HUDEP-2 (cell line): ENCODE data around the gene MIPOL1.

Experiments used
- DNase-seq, 76 experiments: peaks; one replicate each; lab custom pipeline; 2025; ENCODE audit not compliant: unreplicated experiment in 76 of 76; lab: John Stamatoyannopoulos, UW

MIPOL1 gene

DNA sequence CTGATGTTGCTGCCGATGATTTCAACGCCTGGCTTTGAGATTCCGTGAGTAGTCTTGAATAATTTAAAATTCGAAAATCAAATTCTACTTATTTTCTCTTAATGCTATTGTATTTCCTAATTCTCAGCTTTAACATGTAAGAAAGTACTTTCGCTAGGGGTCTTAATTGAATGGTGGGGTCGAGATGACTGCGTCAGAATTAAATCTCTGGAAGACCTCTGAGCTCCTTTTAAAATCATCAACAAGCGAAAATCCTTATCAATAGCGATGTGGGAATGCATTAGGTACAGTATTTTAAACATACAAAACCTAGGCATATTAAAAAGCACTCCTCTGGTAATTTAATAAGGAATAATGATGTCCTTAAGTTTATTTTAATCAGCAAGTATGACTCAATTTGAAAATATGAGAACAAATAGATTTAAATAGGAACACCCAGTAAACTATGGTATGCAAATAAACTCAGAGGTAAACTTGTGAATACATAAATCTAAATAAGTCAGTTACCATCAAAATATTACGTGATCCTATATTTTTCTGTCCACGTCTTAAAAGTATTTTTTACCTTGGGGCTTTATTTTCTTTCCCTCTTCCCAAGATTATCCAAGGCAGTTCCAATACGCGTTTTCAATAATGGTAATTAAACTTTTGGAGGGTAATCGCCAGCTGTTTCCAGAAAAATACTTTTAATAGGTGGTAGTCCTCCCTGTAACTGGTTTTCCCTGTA lies 395.9 kb downstream of the MIPOL1 start:
- DNase-seq: no peak

GRCh38 chr14:37594238-37594970 lies 396.7 kb downstream of the MIPOL1 start:
- DNase-seq: peak in 70 of 76 experiments; percentile 1 to 81 (median 54)

DNA sequence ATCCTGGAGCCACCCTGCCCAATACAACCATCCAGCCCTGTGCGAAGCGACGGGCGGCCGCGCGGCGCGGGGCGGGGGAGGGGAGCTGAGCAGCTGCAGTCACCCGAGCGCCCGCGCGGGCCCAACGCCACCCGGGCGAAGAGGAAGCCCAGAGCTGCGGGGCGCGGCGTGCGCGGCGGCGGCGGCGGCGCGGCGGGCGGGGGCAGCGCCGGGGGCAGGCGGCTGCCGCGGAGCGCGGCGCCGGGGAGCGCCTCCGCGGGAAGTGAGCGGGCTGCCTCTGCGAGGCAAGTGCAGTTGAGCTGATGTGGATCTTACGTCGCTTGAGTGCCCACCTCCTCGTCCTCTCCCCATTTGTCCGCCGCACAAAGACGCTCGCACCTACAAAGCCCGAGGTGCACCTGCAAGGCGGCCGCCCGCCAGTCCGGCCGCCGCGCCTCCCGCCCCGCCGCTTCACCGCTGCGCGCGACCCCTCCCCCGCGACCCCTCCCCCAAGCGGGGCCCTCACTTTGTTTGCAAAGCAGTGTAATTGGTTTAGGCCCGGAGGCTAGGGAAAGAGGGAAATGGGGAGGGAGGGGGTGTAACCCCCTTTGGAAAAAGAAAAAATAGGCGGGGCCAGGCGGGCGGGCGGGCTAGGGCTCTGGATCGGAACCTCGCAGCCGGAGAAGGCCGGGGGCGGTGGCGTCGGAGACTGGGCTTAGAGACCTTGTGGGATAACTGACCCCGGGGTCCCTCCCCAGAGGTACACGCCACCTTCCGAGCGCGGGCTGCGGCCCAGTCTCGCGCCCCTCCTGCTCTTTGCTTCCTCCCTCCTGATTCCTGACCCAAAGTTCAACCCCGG lies 397.5 kb downstream of the MIPOL1 start, which contains the start of the genes FOXA1 and TTC6:
TSS of gene FOXA1 (minus strand) at position 279 of the 838 bp plus-strand sequence. CDS start at position 2, 277 bp downstream.
TSS of gene TTC6 (plus strand) at position 659 of the 838 bp plus-strand sequence. CDS start 26,436 bp downstream, outside the sequence.
- peak in 19 of 76 experiments; percentile 5 to 44 (median 19) for DNase-seq

GRCh38 chr14:37595809-37596621 lies 398.3 kb downstream of the MIPOL1 start:
- peak in 11 of 76 experiments; percentile 5 to 32 (median 16) for DNase-seq

DNA sequence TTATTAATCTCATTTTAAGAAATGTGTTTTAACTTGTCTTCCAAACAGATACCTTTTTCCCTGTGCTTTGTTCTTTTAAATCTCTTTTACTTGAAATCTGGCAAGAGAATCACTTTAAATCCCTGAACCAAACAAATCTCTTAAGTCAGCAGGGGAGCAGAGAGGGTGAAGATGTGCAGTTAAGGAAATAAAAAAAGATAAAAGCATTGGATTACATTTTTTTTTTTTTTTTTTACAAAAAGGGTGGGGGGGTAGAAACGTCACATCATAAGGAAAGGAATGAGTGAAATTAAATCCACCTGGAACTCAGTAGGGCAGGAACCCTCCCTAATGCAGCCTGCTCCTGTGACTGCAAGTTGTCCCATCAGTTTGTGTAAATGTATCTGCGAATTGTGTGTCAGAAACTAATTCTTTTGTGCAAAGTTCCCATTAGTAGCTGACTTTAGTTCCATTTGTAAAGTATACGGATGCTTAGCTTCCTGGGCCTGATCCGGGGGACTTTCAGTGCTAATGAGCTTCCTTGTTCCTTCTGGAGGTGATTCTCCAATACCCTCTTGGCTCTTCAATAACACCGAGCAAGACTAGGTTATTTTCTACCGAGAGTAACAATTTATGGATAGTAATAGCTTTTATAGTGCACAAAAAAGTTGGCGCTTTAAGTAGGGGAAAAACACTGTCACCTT lies 399.2 kb downstream of the MIPOL1 start:
- no peak for DNase-seq

GRCh38 chr14:37597538-37597913 lies 399.8 kb downstream of the MIPOL1 start:
- DNase-seq: no peak

GRCh38 chr14:37597914-37598746 lies 400.4 kb downstream of the MIPOL1 start:
- no peak for DNase-seq

DNA sequence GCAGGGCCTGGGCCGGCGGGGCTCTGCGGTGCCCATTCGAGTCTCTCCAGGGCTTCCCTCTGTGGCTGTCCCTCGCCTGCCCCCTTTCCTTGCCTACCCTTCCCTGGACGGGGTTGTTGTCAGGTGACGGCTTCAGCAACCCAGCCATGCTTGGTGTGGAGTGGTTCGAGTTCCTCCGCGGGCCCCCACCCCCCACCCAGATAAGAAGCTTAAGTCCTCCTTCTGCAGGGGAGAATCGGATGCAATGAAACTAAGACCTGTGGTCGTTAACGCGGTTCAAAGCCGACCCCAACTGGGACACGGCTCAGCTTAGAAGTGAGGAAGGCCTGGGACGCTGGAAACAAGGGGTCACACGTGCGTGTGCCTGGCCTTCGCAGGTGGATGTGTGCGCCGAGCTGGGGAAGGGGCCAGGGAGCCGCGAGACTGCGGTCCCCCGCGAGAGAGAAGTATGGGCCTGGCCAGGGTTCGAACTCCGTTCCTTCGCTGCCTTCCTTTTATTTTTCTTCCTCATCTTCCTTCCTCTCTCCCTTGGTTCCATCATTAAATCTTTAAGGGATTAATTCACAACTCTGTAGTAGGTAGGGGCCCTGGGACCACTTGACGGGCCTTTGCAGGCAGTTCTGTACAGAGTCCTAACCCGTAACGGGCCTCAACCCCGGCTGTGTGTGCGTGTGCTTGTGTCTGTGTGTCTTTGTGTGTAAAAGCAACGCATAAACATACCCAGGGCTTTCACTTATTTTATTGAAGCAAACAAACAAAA lies 401.2 kb downstream of the MIPOL1 start:
- DNase-seq: no peak

- DNase-seq: no peak
Observed at GRCh38 chr14:37599507-37600368, 402.0 kb downstream of the MIPOL1 start.

DNA sequence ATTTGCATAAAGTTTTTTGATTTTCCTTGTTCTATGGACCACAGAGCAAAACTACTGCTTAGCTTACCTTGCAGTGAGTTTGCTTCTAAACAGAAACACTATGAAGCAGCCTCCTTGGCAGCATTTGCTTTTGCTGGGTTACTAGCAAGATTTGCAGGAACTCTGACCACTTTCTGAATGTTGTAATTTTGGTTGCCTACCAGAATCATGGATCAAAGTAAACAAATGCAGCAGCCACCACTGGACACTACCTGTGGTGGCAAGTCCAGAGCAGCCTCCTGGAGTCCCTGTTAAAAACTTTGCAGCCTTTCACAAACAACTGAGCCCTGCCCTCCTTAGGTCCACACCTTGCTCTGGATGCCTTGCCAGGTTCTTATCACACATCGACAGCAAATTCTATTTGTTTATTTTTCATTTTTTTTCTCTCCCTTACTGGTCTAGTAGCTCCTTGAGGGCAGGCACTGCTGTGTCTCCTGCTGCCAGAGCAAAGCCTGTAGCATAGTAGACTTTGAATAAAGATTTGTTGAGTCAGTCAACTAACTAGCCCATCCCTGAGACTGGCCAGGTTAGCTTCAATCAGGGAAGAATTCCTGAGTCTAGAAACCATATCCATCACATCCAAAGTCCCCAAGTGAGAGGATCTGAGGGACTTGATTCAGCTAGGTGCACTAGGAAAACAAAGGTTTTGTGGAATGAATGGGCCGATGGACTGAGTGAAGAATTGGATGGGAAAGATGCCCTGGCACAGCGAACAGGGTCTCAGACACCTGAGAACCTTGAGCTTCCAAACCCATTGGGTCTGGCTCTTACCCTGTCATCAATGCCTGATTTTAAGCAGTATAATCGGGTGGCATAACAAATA lies 403.4 kb downstream of the MIPOL1 start:
- no peak for DNase-seq

DNA sequence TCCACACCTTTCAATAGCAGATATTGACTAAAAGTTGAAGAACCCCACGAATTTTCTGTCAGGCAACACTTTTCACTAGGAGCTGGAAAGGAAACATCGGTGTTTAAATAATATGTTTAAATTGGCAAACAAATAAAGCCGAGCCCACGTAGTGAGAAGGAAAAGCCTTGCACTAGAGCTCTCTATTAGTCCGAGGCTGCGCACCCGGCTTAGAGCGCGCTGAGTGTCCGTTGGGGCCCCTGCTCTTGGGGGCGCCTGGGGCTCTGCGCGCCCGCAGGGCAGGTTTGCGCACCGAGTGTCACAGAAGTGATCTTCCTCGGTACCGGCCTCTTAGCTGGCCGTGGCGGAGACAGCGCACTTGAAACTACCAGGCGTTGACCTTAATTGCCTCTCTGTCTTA lies 404.1 kb downstream of the MIPOL1 start:
- no peak for DNase-seq
